Astrocyte (in vitro differentiated cells and primary cell): ENCODE results near the gene PCSK4. TPM values are rescaled to one million over a fixed set of nuclear protein-coding genes. Genes with fewer than 3 reads are reported as not detected.

ENCODE experiments used
- DNase-seq: peaks from one replicate; pipeline ENCODE4 v3.0.0-alpha.2; 2010; ENCODE audit warnings: low read depth
- FAIRE-seq: peaks from 2 replicates; lab custom pipeline; 2011; peaks lifted over from hg19 to GRCh38; lab: Jason Lieb, UNC
- H2AFZ ChIP-seq: 2 replicates; pipeline ENCODE4 v1.6.0; 2012; ENCODE audit warnings: low read depth, low read length, inconsistent platforms
- H3K27ac ChIP-seq: 2 replicates; pipeline ENCODE4 v1.5.1; 2011; ENCODE audit warnings: low read depth, low read length, inconsistent platforms
- H3K27me3 ChIP-seq: 2 replicates; pipeline ENCODE4 v1.6.0; 2011; ENCODE audit warnings: low read length, inconsistent platforms; ENCODE audit not compliant: insufficient read depth
- H3K36me3 ChIP-seq: 2 replicates; pipeline ENCODE4 v1.5.1; 2011; ENCODE audit warnings: low read length, inconsistent platforms; ENCODE audit not compliant: insufficient read depth
- H3K4me1 ChIP-seq: 2 replicates; pipeline ENCODE4 v1.5.1; 2011; ENCODE audit warnings: low read length, inconsistent platforms; ENCODE audit not compliant: insufficient read depth
- H3K4me2 ChIP-seq: 2 replicates; pipeline ENCODE4 v1.6.0; 2012; ENCODE audit warnings: low read length, inconsistent platforms
- H3K4me3 ChIP-seq: 2 replicates; pipeline ENCODE4 v1.5.1; 2011; ENCODE audit warnings: low read depth, mild to moderate bottlenecking, low read length, inconsistent platforms; ENCODE audit not compliant: insufficient read depth
- H3K79me2 ChIP-seq: 2 replicates; pipeline ENCODE4 v1.6.0; 2012; ENCODE audit warnings: mild to moderate bottlenecking, low read length, inconsistent platforms; ENCODE audit not compliant: insufficient read depth
- H3K9ac ChIP-seq: 2 replicates; pipeline ENCODE4 v1.6.0; 2012; ENCODE audit warnings: mild to moderate bottlenecking, low read length, inconsistent platforms
- H3K9me3 ChIP-seq: 2 replicates; pipeline ENCODE4 v1.5.1; 2012; ENCODE audit warnings: low read depth, mild to moderate bottlenecking, low read length, inconsistent platforms; ENCODE audit not compliant: insufficient read depth
- H4K20me1 ChIP-seq: 2 replicates; pipeline ENCODE4 v1.6.0; 2012; ENCODE audit warnings: low read length, inconsistent platforms; ENCODE audit not compliant: insufficient read depth
- H3K27ac Mint-ChIP-seq: one replicate; pipeline ENCODE4 v1.8.0; 2021; ENCODE audit warnings: mild to moderate bottlenecking, mixed read lengths; ENCODE audit not compliant: unreplicated experiment
- H3K27me3 Mint-ChIP-seq: one replicate; pipeline ENCODE4 v1.8.0; 2021; ENCODE audit warnings: low read depth, mixed read lengths; ENCODE audit not compliant: unreplicated experiment
- H3K36me3 Mint-ChIP-seq: one replicate; pipeline ENCODE4 v1.8.0; 2021; ENCODE audit warnings: low read depth, mixed read lengths; ENCODE audit not compliant: unreplicated experiment
- H3K4me1 Mint-ChIP-seq: one replicate; pipeline ENCODE4 v1.8.0; 2021; ENCODE audit warnings: low read depth, mixed read lengths; ENCODE audit not compliant: unreplicated experiment
- H3K4me3 Mint-ChIP-seq: one replicate; pipeline ENCODE4 v1.8.0; 2021; ENCODE audit warnings: mild to moderate bottlenecking, moderate library complexity, mixed read lengths; ENCODE audit not compliant: unreplicated experiment
- H3K9me3 Mint-ChIP-seq: one replicate; pipeline ENCODE4 v1.8.0; 2021; ENCODE audit warnings: mild to moderate bottlenecking, mixed read lengths; ENCODE audit not compliant: unreplicated experiment
- EZH2 ChIP-seq: IDR thresholded peaks from 2 replicates; pipeline ENCODE4 v1.6.1; 2012; ENCODE audit warnings: mild to moderate bottlenecking, low read length, inconsistent platforms; ENCODE audit not compliant: insufficient read depth
- total RNA-seq: library from RNA; stranded (reverse); gene quantifications from 2 replicates; pipeline ENCODE4 v1.2.1, GENCODE V29; 2021
- TF ChIP-seq, protein P1 (sequence below): IDR thresholded peaks from 2 replicates; pipeline ENCODE4 v1.5.1; 2011; ENCODE audit warnings: low read depth, mild to moderate bottlenecking, inconsistent platforms, low read length, moderate library complexity; ENCODE audit not compliant: insufficient read depth

Gene PCSK4
- total RNA-seq, 1 donor from 2014 or later: 2.7 TPM

DNA sequence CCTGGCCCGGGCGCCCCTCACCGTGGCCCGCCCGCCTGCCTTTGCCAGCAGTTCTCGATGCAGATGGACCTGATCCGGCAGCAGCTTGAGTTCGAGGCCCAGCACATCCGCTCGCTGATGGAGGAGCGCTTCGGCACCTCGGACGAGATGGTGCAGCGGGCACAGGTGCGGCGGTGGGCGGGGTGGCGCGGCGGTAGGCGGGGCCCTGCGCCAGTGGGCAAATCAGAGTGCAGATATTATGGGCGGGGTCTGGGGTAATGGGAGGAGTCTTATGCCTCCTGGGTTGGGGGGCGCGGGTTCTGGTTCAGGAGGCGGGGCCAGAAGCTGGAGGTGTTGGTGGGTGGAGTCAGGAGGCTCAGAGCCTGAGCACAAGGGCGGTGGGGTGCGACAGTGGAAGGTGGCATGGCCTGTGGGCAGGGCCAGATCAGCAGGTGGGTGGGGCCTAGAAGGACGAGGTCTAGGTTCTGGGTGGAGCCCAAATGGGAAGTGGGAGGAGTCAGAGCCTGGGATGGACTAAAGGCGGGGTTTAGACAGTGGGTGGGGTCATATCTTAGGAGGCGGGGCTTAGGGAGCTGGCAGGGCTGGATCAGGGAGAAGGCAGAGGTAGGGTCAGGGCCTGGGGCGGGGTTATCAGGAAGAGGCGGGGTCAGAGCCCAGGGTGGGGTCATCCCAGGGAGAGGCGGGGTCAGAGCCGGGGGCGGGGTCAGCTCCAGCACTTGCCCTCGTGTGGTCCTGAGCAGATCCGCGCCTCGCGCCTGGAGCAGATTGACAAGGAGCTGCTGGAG lies 34.6 kb downstream of the PCSK4 start:
- H3K4me1 ChIP-seq: no peaks in the 10 kb centered on the region
- H3K4me1 Mint-ChIP-seq: no peaks in the 10 kb centered on the region
- H3K9me3 ChIP-seq: no peaks in the 10 kb centered on the region
- DNase-seq: no peak
- H3K27me3 Mint-ChIP-seq: peaks cover 29% of the 10 kb centered on the region
- peak overlapping the region; percentile 77 for H3K27ac Mint-ChIP-seq
- H3K9me3 Mint-ChIP-seq: no peaks in the 10 kb centered on the region
- H3K27me3 ChIP-seq: peaks cover 24% of the 10 kb centered on the region
- H3K9ac ChIP-seq: no peak overlapping the region
- no peak overlapping the region for H3K27ac ChIP-seq
- peaks cover 11% of the 10 kb centered on the region for H3K36me3 Mint-ChIP-seq
- H4K20me1 ChIP-seq: peaks cover 18% of the 10 kb centered on the region
- H3K4me2 ChIP-seq: no peak overlapping the region
- no peak overlapping the region for H2AFZ ChIP-seq
- TF ChIP-seq, protein P1, sequence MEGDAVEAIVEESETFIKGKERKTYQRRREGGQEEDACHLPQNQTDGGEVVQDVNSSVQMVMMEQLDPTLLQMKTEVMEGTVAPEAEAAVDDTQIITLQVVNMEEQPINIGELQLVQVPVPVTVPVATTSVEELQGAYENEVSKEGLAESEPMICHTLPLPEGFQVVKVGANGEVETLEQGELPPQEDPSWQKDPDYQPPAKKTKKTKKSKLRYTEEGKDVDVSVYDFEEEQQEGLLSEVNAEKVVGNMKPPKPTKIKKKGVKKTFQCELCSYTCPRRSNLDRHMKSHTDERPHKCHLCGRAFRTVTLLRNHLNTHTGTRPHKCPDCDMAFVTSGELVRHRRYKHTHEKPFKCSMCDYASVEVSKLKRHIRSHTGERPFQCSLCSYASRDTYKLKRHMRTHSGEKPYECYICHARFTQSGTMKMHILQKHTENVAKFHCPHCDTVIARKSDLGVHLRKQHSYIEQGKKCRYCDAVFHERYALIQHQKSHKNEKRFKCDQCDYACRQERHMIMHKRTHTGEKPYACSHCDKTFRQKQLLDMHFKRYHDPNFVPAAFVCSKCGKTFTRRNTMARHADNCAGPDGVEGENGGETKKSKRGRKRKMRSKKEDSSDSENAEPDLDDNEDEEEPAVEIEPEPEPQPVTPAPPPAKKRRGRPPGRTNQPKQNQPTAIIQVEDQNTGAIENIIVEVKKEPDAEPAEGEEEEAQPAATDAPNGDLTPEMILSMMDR: no peak
- no peak for TF ChIP-seq EZH2
- H3K36me3 ChIP-seq: no peaks in the 10 kb centered on the region
- no peak overlapping the region for H3K4me3 Mint-ChIP-seq
- no peak overlapping the region for H3K4me3 ChIP-seq
- H3K79me2 ChIP-seq: no peaks in the 10 kb centered on the region
- FAIRE-seq: no peak

DNA sequence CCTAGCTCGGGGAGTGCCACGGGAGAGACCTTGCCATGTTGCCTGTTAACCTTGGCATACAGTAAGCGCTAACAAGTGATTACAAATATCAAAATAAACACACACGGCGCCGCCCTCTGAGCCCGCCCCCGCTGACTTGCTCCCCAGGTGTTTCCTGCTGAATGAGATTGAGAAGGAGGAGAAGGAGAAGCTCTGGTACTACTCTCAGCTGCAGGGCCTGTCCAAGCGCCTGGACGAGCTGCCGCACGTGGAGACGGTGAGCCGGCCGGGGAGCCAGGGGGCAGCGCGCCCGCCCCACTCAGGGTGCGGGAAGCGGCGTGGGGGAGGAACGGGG lies 35.2 kb downstream of the PCSK4 start:
- Mint-ChIP-seq H3K36me3 (peaks cover 11% of the 10 kb centered on the region), H3K4me3 (no peak overlapping the region), H3K27ac (no peak overlapping the region), H3K9me3 (no peaks in the 10 kb centered on the region), H3K4me1 (no peaks in the 10 kb centered on the region), H3K27me3 (peaks cover 32% of the 10 kb centered on the region)
- no peaks in the 10 kb centered on the region for H3K4me1 ChIP-seq
- H3K9ac ChIP-seq: no peak overlapping the region
- peaks cover 21% of the 10 kb centered on the region for H4K20me1 ChIP-seq
- H3K4me3 ChIP-seq: no peak overlapping the region
- no peaks in the 10 kb centered on the region for H3K36me3 ChIP-seq
- no peak overlapping the region for H2AFZ ChIP-seq
- peaks cover 29% of the 10 kb centered on the region for H3K27me3 ChIP-seq
- H3K4me2 ChIP-seq: no peak overlapping the region
- H3K9me3 ChIP-seq: no peaks in the 10 kb centered on the region
- no peak for DNase-seq
- H3K27ac ChIP-seq: no peak overlapping the region
- H3K79me2 ChIP-seq: no peaks in the 10 kb centered on the region
- TF ChIP-seq, protein P1: no peak
- no peak for TF ChIP-seq EZH2
- no peak for FAIRE-seq
